Measurements from ENCODE around the gene ESYT3.

ESYT3 gene

DNA sequence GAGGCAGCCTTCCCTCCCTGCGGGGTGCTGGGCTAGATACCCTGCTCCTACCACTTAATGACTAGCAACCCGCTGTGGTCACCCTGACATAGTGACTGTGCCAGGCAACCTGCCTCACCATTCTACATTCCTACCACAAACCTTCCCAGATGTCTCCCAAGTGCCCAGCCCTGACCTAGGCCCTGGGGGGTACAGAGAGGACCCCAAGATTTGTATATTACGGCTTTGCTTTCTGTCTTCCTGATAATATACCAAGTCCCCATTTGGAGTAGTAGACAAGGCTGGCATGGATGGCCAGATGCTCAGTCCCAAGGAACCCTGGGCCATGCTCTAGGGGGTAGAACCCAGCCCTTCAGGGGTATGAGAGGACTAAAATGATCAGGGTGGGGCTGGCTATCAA lies 31.0 kb downstream of the ESYT3 start:
- Histone ChIP-seq H3K4me3 (replicated peaks; ENCODE audit: low read depth, low read length) (no peak overlapping the region), H3K27me3 (replicated peaks; ENCODE audit: control insufficient read depth, insufficient read depth, low read length) (peaks cover 4% of the 10 kb centered on the region; the same call in 1 of the 2 replicates), H3K36me3 (ENCODE audit: control insufficient read depth, insufficient read depth, low read length) (no peaks in the 10 kb centered on the region)
- no peak for DNase-seq (ENCODE audit: extremely low read depth, insufficient read length)
- no peak for TF ChIP-seq CTCF (IDR thresholded peaks at IDR 0.05; ENCODE audit: insufficient read depth, low read length, poor library complexity, severe bottlenecking)

GRCh38 chr3:138465925-138466324 lies 31.5 kb downstream of the ESYT3 start:
- H3K36me3 ChIP-seq (ENCODE audit: control insufficient read depth, insufficient read depth, low read length): no peaks in the 10 kb centered on the region
- no peak for DNase-seq (ENCODE audit: extremely low read depth, insufficient read length)
- no peak overlapping the region for H3K4me3 ChIP-seq (replicated peaks; ENCODE audit: low read depth, low read length)
- peaks cover 4% of the 10 kb centered on the region; the same call in 1 of the 2 replicates for H3K27me3 ChIP-seq (replicated peaks; ENCODE audit: control insufficient read depth, insufficient read depth, low read length)
- TF ChIP-seq CTCF (IDR thresholded peaks at IDR 0.05; ENCODE audit: insufficient read depth, low read length, poor library complexity, severe bottlenecking): no peak

GRCh38 chr3:138467931-138468330 lies 33.5 kb downstream of the ESYT3 start:
- no peak for DNase-seq (ENCODE audit: extremely low read depth, insufficient read length)
- no peak for TF ChIP-seq CTCF (IDR thresholded peaks at IDR 0.05; ENCODE audit: insufficient read depth, low read length, poor library complexity, severe bottlenecking)
- H3K27me3 ChIP-seq (replicated peaks; ENCODE audit: control insufficient read depth, insufficient read depth, low read length): peaks cover 3% of the 10 kb centered on the region; the same call in 1 of the 2 replicates
- no peak overlapping the region for H3K4me3 ChIP-seq (replicated peaks; ENCODE audit: low read depth, low read length)
- H3K36me3 ChIP-seq (ENCODE audit: control insufficient read depth, insufficient read depth, low read length): no peaks in the 10 kb centered on the region

DNA sequence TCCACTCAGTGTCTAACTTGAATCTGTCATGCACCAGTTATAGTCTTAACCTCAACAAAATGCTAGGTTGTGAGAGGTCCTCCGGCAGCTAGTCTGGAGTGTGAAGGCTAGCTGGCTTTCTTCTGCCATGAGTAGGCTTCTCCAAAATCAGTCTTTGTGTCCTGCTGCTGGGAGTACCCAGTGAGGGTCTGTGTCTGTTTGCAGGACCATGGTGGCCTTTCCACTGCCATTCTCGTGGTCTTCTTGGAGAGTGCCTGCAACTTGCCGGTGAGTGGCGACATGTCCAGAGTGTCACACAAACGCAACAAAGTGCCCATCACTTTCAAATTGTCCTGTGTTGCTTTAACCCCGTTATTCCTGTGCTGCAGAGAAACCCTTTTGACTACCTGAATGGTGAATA lies 34.0 kb downstream of the ESYT3 start:
- TF ChIP-seq CTCF (IDR thresholded peaks at IDR 0.05; ENCODE audit: insufficient read depth, low read length, poor library complexity, severe bottlenecking): no peak
- H3K36me3 ChIP-seq (ENCODE audit: control insufficient read depth, insufficient read depth, low read length): no peaks in the 10 kb centered on the region

DNA sequence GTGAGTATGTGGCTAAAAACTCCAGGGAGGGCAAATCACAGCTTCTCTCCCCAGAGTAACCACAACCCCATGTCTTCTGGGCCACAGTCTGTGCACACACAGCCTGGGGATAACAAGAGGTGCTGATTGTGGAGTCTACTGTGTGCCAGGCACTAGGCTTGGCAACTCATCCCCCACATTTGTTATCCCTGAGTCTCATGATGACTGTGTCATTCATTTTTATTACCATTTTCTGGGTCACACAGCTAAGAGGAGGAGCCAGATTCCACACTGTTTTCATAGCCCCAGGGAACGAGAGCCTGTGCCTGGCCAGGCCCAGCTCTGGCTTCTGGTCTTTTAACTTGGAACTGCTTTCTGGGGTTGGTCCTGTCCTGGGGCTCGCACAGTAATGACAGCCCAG lies 34.5 kb downstream of the ESYT3 start:
- DNase-seq (ENCODE audit: extremely low read depth, insufficient read length): no peak
- Histone ChIP-seq H3K36me3 (ENCODE audit: control insufficient read depth, insufficient read depth, low read length) (no peaks in the 10 kb centered on the region), H3K4me3 (replicated peaks; ENCODE audit: low read depth, low read length) (no peak overlapping the region), H3K27me3 (replicated peaks; ENCODE audit: control insufficient read depth, insufficient read depth, low read length) (peaks cover 3% of the 10 kb centered on the region; the same call in 1 of the 2 replicates)
- TF ChIP-seq CTCF (IDR thresholded peaks at IDR 0.05; ENCODE audit: insufficient read depth, low read length, poor library complexity, severe bottlenecking): no peak

More for the DNA sequence above, 34.0 kb downstream of the ESYT3 start:
- Histone ChIP-seq H3K27me3 (replicated peaks; ENCODE audit: control insufficient read depth, insufficient read depth, low read length) (peaks cover 3% of the 10 kb centered on the region; the same call in 1 of the 2 replicates), H3K4me3 (replicated peaks; ENCODE audit: low read depth, low read length) (no peak overlapping the region)
- DNase-seq (ENCODE audit: extremely low read depth, insufficient read length): no peak

GRCh38 chr3:138469874-138470273 lies 35.5 kb downstream of the ESYT3 start:
- TF ChIP-seq CTCF (IDR thresholded peaks at IDR 0.05; ENCODE audit: insufficient read depth, low read length, poor library complexity, severe bottlenecking): no peak
- H3K27me3 ChIP-seq (replicated peaks; ENCODE audit: control insufficient read depth, insufficient read depth, low read length): peaks cover 3% of the 10 kb centered on the region; the same call in 1 of the 2 replicates
- no peak for DNase-seq (ENCODE audit: extremely low read depth, insufficient read length)
- H3K4me3 ChIP-seq (replicated peaks; ENCODE audit: low read depth, low read length): no peak overlapping the region
- H3K36me3 ChIP-seq (ENCODE audit: control insufficient read depth, insufficient read depth, low read length): no peaks in the 10 kb centered on the region

Measured in GM06990 (cell line).